ENCODE measurements around the gene VWA1. TPM values are rescaled to one million over a fixed set of nuclear protein-coding genes. Genes with fewer than 3 reads are reported as not detected.
"Not testable (repeated sequence)": the region's sequence is repeated elsewhere in the genome, so short reads cannot be mapped to it uniquely, and the experiment has no call there.

The VWA1 gene
- polyA plus RNA-seq, 1 experiment: 2.0 TPM

DNA sequence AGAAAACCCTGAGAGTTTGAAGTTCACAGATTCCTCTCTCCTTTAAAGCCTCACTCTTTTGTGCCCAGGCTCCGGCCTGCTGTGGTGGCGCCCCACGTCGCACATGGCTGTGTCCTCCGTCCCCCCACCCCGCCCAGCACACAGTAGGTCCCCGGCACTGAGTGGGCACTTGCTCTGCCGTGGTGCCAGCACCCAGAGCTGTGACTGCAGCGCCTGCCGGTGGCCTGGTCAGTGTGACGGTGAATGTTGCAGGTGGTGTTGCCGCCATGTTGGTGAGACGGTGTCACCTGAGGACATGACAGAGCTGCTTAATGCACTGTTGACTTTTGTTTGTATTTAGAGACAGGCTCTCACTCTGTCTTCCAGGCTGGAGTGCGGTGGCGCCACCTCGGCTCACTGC lies 17.4 kb downstream of the VWA1 start:
- Histone ChIP-seq H3K36me3 (ENCODE audit: control insufficient read depth, insufficient read depth, low read length) (no peaks in the 10 kb centered on the region), H3K4me3 (ENCODE audit: low read depth, low read length) (no peak overlapping the region), H3K27me3 (ENCODE audit: control insufficient read depth, insufficient read depth, low read length) (no peaks in the 10 kb centered on the region; the same call in 1 of the 2 replicates)
- TF ChIP-seq, protein P1, sequence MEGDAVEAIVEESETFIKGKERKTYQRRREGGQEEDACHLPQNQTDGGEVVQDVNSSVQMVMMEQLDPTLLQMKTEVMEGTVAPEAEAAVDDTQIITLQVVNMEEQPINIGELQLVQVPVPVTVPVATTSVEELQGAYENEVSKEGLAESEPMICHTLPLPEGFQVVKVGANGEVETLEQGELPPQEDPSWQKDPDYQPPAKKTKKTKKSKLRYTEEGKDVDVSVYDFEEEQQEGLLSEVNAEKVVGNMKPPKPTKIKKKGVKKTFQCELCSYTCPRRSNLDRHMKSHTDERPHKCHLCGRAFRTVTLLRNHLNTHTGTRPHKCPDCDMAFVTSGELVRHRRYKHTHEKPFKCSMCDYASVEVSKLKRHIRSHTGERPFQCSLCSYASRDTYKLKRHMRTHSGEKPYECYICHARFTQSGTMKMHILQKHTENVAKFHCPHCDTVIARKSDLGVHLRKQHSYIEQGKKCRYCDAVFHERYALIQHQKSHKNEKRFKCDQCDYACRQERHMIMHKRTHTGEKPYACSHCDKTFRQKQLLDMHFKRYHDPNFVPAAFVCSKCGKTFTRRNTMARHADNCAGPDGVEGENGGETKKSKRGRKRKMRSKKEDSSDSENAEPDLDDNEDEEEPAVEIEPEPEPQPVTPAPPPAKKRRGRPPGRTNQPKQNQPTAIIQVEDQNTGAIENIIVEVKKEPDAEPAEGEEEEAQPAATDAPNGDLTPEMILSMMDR (IDR thresholded peaks at IDR 0.05; ENCODE audit: insufficient read depth, low read depth, low read length): no peak
- CTCF ChIA-PET: interaction anchor here (5.1 kb wide), 1 partner anchor 12 kb away, joined by 25 read pairs; no protein-coding TSS in a partner anchor
- POLR2A ChIA-PET: no interaction called here
- no peak for DNase-seq (ENCODE audit: low read depth)

DNA sequence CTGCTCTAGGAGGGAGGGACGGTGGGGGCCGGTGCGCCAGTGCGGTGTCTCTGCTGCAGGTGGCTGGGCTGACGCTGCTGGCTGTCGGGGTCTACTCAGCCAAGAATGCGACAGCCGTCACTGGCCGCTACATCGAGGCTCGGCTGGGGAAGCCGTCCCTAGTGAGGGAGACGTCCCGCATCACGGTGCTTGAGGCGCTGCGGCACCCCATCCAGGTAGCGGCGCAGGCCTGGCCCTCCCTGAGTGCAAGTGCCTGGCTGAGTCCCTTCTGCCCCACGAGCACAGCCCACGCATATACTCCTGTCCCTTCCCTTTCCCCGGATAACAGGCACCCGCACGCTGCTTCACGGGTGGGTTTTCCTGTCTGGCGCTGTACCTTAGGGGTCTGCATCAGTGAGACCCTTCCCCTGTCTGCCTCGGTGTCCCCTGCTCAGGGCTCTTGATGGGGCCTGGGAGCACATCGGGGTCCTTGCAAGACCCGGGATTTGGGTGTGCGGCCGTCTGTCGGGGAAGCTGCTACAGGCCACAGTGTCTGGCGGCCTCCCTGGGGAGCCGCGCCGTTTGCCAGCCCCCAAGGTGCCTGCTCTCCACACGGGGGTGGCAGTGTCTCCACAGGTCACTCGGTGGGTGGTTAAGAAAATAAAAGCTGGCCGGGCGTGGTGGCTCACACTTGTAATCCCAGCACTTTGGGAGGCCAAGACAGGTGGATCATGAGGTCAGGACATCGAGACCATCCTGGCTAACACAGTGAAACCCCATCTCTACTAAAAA lies 19.0 kb downstream of the VWA1 start:
- H3K4me3 ChIP-seq (ENCODE audit: low read depth, low read length); H3K36me3 ChIP-seq (ENCODE audit: control insufficient read depth, insufficient read depth, low read length); H3K27me3 ChIP-seq (ENCODE audit: control insufficient read depth, insufficient read depth, low read length); POLR2A ChIA-PET; DNase-seq (ENCODE audit: low read depth): not testable (repeated sequence)
- CTCF ChIA-PET: interaction anchor here (5.1 kb wide), 1 partner anchor 13 kb away, joined by 25 read pairs; no protein-coding TSS in a partner anchor

DNA sequence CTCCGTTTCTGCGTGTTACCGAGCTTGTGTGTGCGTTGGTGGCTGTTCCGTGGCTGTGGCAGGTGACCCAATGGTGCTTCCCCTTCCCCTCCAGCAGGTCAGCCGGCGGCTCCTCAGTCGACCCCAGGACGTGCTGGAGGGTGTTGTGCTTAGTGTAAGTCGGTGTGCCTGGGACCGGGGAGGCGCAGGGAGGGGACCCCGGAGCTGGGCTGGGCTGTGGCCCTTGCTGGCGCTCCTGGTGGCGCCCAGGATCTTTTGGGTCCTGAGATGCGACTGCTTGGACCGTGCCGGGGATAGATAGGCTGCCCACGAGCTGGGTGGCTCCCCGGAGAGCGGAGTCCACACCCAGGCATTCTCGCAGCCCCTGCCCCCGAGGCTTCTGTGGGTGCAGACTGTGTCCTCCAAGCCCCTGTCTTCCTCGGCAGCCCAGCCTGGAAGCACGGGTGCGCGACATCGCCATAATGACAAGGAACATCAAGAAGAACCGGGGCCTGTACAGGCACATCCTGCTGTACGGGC lies 19.9 kb downstream of the VWA1 start:
- H3K27me3 ChIP-seq (ENCODE audit: control insufficient read depth, insufficient read depth, low read length): no peaks in the 10 kb centered on the region; the same call in 1 of the 2 replicates
- H3K36me3 ChIP-seq (ENCODE audit: control insufficient read depth, insufficient read depth, low read length): no peaks in the 10 kb centered on the region
- ChIA-PET CTCF (no interaction called here), POLR2A (no interaction called here)
- H3K4me3 ChIP-seq (ENCODE audit: low read depth, low read length): no peak overlapping the region
- TF ChIP-seq, protein P1 (IDR thresholded peaks at IDR 0.05; ENCODE audit: insufficient read depth, low read depth, low read length): no peak
- no peak for DNase-seq (ENCODE audit: low read depth)

DNA sequence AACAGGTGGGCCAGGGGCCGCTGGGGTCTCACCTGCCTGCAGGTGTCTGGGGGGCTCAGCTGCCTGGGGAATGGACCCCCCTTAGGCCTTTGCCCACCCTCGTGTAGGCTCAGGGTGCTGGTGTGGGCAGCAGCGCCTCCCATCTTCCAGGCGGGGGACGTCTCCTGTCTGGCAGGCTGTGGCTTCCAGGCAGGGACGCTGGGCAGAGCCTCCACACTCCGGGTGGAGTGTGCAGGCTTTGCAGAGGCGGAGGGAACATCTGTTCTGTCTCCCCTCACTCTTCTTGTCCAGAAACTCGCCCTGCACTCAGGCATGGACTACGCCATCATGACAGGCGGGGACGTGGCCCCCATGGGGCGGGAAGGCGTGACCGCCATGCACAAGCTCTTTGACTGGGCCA lies 20.4 kb downstream of the VWA1 start:
- H3K4me3 ChIP-seq (ENCODE audit: low read depth, low read length); H3K27me3 ChIP-seq (ENCODE audit: control insufficient read depth, insufficient read depth, low read length); H3K36me3 ChIP-seq (ENCODE audit: control insufficient read depth, insufficient read depth, low read length); POLR2A ChIA-PET; DNase-seq (ENCODE audit: low read depth); CTCF ChIA-PET: not testable (repeated sequence)

DNA sequence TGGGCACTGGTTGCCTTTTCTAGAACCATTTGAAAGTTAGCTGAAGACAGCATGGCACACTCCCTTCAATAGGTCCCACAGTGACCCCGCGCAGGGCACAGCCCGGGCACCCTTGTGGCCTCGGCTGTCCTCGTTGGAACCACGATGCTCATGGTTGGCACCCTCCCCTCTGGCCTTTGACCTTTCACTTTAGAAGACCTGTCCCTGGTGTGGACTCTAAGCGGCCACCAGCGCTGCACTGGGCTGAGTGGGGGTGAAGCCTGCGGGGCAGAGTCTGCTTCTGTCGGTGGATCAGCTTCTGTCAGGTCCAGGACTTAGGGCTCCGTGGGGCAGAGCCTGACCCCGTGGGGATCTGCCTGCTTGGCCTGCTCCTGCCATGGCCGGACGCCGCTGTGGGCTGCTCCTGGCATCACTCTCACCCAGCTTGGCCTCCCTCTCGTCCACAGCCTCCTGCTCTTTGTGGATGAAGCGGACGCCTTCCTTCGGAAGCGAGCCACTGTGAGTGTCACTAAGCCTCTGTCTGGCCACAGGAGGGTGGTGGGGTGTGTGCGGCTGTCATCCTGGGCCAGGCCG lies 21.3 kb downstream of the VWA1 start:
- CTCF ChIA-PET: not testable (repeated sequence)

DNA sequence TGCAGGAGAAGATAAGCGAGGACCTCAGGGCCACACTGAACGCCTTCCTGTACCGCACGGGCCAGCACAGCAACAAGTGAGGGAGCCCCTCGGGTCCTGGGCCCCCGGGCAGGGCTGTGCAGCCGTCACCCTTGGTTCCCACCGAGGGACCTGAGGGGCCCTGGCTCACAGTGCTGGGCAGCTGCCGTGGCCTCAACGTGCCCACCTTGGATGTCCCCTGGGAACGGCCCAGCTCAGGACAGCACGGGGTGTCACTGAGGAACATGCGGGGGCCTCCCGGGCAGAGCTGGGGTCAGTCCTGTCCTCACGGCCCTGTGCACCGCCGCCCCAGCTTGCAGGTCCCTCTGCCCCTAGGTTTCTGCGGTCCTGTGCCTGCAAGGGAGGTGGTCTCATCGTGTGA lies 23.7 kb downstream of the VWA1 start:
- DNase-seq (ENCODE audit: low read depth); CTCF ChIA-PET; H3K27me3 ChIP-seq (ENCODE audit: control insufficient read depth, insufficient read depth, low read length); H3K4me3 ChIP-seq (ENCODE audit: low read depth, low read length); POLR2A ChIA-PET; H3K36me3 ChIP-seq (ENCODE audit: control insufficient read depth, insufficient read depth, low read length): not testable (repeated sequence)

More for the DNA sequence above, 21.3 kb downstream of the VWA1 start:
- POLR2A ChIA-PET; H3K27me3 ChIP-seq (ENCODE audit: control insufficient read depth, insufficient read depth, low read length); DNase-seq (ENCODE audit: low read depth); H3K36me3 ChIP-seq (ENCODE audit: control insufficient read depth, insufficient read depth, low read length); H3K4me3 ChIP-seq (ENCODE audit: low read depth, low read length): not testable (repeated sequence)

DNA sequence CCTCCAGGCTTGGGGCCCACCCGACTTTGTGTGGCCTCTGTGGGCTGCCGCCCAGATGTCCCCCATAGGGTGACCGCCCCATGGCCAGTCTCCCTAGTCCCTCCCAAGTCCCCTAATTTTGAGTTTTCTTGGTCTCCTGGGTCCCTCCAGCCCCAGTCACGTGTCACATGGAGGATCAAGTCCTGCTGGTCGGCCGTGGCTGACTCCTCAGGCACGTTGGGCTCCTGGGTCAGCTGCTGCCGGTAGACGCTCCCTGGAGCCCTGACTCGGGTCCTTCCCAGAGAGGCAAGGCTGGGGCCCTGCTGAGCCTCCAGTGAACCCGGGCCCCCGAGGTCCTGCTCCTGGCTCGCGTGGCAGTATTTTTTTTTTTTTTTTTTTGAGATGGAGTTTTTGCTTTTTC lies 24.2 kb downstream of the VWA1 start:
- POLR2A ChIA-PET; H3K27me3 ChIP-seq (ENCODE audit: control insufficient read depth, insufficient read depth, low read length); CTCF ChIA-PET; H3K36me3 ChIP-seq (ENCODE audit: control insufficient read depth, insufficient read depth, low read length); H3K4me3 ChIP-seq (ENCODE audit: low read depth, low read length); DNase-seq (ENCODE audit: low read depth): not testable (repeated sequence)
